ENCODE data around the gene BCR. TPM values are rescaled to one million over a fixed set of nuclear protein-coding genes. Genes with fewer than 3 reads are reported as not detected.

BCR gene
- total RNA-seq, 1 experiment from 2014 or later = 77.0 TPM

DNA sequence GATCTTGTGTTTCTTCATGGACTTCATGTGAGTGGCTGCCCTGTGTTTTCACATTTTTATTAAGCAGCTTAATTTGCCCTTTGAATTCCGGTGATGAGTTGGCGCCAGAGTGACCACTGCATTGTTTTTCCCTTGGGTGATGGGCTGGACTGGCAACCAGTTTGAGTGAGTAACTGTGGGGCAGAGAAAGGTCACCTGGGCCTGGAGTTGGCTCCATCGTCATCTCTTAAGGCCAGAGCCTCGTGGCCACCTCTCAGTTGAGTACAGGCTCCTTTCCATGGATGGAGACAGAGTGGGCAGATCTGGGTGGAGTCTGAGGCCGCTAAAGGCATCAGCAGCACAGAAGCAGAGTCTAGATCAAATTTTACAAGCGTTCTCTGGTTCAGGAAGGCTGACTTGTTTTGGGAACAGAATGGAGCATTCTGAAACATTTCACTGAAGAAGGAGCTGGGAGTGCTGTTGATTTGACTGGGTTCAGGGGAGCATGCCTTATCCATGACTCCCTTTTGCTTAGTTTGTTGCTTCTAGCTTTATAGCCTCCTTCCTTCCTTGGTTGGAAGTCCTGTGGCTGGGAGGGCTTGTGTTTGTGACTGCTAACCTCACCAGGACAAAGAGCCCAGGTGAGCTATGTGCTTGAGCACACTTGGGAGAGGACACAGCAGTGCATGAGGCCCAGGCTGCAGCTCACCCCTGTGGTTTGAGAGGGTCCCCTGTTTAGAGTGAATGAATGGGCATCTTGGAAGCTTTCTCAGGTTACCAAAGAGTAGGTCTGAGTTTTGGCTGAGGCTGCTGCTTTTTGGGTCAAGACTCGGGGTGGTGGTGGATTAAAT is 7.8 kb downstream of the BCR start:
- Histone ChIP-seq H4K5ac (ENCODE audit: insufficient read length, low read depth, low read length) (no peak overlapping the region), H3K14ac (ENCODE audit: insufficient read depth, low read length) (no peak overlapping the region), H4K20me1 (ENCODE audit: control insufficient read depth, insufficient read depth, insufficient read length) (peaks cover 2% of the 10 kb centered on the region), H2AFZ (ENCODE audit: low read length) (no peak overlapping the region), H3T11ph (ENCODE audit: low read length) (no peak overlapping the region), H3K27me3 (ENCODE audit: insufficient read depth, low read length) (no peaks in the 10 kb centered on the region), H2BK120ac (ENCODE audit: low read depth, low read length, poor library complexity, severe bottlenecking) (no peak overlapping the region), H4K8ac (replicated peaks; ENCODE audit: insufficient read length, low read depth, low read length) (no peak overlapping the region), H3K4me1 (ENCODE audit: insufficient read depth, low read length) (peaks cover 10% of the 10 kb centered on the region; the same call in 1 of the 2 replicates), H3K23me2 (ENCODE audit: insufficient read length, low read depth, low read length, poor library complexity, severe bottlenecking) (peaks cover 2% of the 10 kb centered on the region), H3K4ac (ENCODE audit: low read depth, low read length) (no peak overlapping the region), H2BK5ac (ENCODE audit: insufficient read length, low read length) (no peak overlapping the region), H3K9me3 (ENCODE audit: control insufficient read depth, low read depth, low read length) (no peaks in the 10 kb centered on the region), H3K79me2 (ENCODE audit: insufficient read depth, low read length) (peaks cover 63% of the 10 kb centered on the region; the same call in 1 of the 2 replicates), H3K23ac (ENCODE audit: insufficient read length, low read depth, low read length) (no peak overlapping the region), H2BK15ac (ENCODE audit: low read depth, low read length) (no peak overlapping the region), H2BK12ac (ENCODE audit: insufficient read length, low read depth, low read length) (no peak overlapping the region), H2BK20ac (ENCODE audit: low read depth, low read length, poor library complexity, severe bottlenecking) (no peak overlapping the region), H4K91ac (ENCODE audit: insufficient read length, low read depth, low read length) (no peak overlapping the region), H3K9ac (ENCODE audit: extremely low read depth, insufficient read length, low read length) (no peak overlapping the region), H3K79me1 (ENCODE audit: insufficient read depth, low read depth, low read length, poor library complexity, severe bottlenecking) (peaks cover 14% of the 10 kb centered on the region), H3K56ac (ENCODE audit: insufficient read length, low read depth, low read length) (no peak overlapping the region), H2AK5ac (ENCODE audit: insufficient read length, low read length) (no peak overlapping the region), H3K18ac (ENCODE audit: insufficient read length, low read depth, low read length) (no peak overlapping the region), H3K27ac (ENCODE audit: insufficient read length, low read depth, low read length) (no peak overlapping the region), H3K4me2 (ENCODE audit: insufficient read depth, insufficient read length, low read length) (no peak overlapping the region)
- TF ChIP-seq, protein P1, sequence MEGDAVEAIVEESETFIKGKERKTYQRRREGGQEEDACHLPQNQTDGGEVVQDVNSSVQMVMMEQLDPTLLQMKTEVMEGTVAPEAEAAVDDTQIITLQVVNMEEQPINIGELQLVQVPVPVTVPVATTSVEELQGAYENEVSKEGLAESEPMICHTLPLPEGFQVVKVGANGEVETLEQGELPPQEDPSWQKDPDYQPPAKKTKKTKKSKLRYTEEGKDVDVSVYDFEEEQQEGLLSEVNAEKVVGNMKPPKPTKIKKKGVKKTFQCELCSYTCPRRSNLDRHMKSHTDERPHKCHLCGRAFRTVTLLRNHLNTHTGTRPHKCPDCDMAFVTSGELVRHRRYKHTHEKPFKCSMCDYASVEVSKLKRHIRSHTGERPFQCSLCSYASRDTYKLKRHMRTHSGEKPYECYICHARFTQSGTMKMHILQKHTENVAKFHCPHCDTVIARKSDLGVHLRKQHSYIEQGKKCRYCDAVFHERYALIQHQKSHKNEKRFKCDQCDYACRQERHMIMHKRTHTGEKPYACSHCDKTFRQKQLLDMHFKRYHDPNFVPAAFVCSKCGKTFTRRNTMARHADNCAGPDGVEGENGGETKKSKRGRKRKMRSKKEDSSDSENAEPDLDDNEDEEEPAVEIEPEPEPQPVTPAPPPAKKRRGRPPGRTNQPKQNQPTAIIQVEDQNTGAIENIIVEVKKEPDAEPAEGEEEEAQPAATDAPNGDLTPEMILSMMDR (conservative IDR thresholded peaks at IDR 0.05) = no peak
- Mint-ChIP-seq H3K27ac (peak overlapping the region; percentile 45 to 88 (median 73); a peak in 5 of 7 replicates), H3K27me3 (ENCODE audit: low read depth) (no peaks in the 10 kb centered on the region), H3K4me1 (peaks cover 68 to 78% of the 10 kb centered on the region in 2 experiments), H3K9me3 (no peaks in the 10 kb centered on the region; a peak in 1 of 5 replicates), H3K4me3 (no peak overlapping the region; a peak in 1 of 5 replicates), H3K36me3 (ENCODE audit: insufficient read depth in 1 of 3, low read depth in 3 of 3) (peaks cover 13 to 51% (median 34%) of the 10 kb centered on the region in 3 experiments)
- no CpG with 5 or more reads among the region's 7 CpGs for WGBS (ENCODE audit: extremely low coverage, insufficient read length, low lambda C conversion rate)
- DNase-seq = no peak
